ENCODE data around the gene RRP12.
"Not testable (repeated sequence)": the region's sequence is repeated elsewhere in the genome, so short reads cannot be mapped to it uniquely, and the experiment has no call there.

RRP12 gene, protein sequence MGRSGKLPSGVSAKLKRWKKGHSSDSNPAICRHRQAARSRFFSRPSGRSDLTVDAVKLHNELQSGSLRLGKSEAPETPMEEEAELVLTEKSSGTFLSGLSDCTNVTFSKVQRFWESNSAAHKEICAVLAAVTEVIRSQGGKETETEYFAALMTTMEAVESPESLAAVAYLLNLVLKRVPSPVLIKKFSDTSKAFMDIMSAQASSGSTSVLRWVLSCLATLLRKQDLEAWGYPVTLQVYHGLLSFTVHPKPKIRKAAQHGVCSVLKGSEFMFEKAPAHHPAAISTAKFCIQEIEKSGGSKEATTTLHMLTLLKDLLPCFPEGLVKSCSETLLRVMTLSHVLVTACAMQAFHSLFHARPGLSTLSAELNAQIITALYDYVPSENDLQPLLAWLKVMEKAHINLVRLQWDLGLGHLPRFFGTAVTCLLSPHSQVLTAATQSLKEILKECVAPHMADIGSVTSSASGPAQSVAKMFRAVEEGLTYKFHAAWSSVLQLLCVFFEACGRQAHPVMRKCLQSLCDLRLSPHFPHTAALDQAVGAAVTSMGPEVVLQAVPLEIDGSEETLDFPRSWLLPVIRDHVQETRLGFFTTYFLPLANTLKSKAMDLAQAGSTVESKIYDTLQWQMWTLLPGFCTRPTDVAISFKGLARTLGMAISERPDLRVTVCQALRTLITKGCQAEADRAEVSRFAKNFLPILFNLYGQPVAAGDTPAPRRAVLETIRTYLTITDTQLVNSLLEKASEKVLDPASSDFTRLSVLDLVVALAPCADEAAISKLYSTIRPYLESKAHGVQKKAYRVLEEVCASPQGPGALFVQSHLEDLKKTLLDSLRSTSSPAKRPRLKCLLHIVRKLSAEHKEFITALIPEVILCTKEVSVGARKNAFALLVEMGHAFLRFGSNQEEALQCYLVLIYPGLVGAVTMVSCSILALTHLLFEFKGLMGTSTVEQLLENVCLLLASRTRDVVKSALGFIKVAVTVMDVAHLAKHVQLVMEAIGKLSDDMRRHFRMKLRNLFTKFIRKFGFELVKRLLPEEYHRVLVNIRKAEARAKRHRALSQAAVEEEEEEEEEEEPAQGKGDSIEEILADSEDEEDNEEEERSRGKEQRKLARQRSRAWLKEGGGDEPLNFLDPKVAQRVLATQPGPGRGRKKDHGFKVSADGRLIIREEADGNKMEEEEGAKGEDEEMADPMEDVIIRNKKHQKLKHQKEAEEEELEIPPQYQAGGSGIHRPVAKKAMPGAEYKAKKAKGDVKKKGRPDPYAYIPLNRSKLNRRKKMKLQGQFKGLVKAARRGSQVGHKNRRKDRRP (N-terminal part only)

DNA sequence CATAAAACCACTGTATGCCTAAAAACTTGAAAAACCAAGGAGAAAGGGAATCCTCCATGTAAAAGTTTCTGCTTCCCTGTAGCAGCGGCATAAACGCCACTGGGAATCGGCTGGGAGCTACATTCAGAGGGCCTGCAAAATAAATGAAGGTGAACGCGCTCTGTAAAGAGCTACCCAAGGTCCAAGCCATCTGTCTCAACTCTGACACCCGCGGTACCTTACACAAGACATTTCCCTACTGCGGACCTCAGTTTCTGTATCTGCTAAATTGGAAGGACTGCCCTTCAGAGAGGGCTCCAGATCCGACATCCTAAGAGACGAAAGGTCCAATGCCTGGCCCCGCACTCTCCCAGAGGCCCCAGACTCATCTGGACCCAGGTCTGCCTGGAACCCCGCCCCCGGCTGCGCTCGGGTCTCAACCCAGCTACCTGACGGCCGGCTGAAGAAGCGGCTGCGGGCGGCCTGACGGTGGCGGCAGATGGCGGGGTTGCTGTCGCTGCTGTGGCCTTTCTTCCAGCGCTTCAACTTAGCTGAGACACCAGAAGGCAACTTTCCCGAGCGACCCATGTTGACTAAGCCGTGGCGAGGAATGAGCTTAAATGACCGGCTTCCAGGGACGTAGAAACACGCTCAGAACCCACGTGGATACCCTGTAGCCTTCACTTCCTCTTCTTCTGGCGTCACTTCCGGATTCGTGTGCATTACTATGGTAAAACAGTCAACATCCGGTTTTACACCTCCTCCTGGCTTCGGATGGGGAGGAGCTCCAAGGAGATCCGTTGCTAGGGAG, at the start of gene RRP12:
TSS of gene RRP12 (minus strand) at position 676 of the 790 bp plus-strand sequence. CDS start at position 567, 109 bp downstream.
- peak; percentile 99 for DNase-seq

DNA sequence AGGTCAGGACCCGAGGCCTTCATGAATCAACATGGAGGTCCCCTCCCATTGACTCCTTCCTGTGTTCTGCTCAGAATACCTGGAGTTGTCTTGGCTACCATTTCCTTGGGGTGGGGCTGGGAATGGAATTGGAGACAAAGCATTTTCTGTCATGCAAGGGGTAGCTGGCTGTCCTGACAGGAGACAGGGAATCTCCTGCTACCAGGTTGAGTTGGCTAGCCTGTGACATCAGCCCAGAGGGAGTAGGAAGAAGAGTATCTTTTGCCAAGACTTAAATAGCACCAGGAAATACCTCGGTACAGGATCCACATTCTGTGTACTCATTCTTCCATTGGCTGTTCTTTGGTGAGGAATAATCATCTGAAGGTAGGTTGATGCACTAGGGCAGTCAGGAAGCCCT, 49.7 kb upstream of the RRP12 start:
- no peak for DNase-seq

DNA sequence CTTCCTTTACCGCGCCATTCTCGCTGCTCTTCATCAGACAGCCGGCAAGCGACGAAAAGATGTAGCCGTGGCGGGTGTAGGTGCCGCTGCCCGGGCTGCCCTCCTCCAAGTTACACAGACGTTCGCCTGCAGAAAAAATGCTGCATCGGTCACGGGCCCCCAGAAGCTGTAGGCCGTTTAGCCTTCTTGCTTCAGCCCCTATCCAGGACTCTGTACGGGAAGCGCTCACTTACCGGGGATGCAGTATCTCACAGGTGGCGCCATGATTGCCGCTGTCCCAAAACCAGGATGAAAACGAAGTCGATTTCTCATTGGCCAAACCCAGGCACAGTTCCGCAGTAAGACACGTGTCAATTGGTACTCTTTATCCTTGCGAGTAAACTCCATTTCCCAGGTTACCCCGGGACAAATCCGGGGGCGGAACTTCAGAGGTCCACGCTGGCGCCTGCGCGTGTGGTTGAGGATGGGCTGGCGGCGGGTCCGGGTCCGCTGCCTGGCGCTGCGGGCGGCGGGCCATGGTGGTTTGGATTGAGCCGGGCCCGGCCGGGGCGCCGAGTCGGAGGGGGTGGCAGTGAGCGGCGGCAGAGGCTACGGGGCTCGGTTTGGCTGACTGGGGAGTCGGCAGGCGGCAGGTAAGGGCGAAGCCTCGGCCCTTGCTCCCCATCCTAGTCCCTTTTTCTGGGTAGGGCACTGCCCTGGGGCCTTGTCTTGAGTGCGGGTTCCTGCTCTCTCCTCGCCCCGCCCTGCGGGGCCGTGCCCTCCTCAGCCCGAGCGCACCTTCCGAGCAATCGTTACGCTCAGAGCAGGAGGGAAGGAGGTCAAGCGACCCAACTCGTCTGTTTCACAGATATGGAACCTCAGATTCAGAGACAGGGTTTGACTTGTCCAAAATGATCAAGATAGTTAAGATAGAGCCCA, 44.8 kb upstream of the RRP12 start, which contains the start of the genes EXOSC1 and ZDHHC16:
TSS of gene EXOSC1 (minus strand) at position 285 of the 918 bp plus-strand sequence. CDS start at position 264, 21 bp downstream.
TSS of gene ZDHHC16 (plus strand) at position 454 of the 918 bp plus-strand sequence. CDS start 5,501 bp downstream, outside the sequence.
- peak; percentile 96 for DNase-seq

DNA sequence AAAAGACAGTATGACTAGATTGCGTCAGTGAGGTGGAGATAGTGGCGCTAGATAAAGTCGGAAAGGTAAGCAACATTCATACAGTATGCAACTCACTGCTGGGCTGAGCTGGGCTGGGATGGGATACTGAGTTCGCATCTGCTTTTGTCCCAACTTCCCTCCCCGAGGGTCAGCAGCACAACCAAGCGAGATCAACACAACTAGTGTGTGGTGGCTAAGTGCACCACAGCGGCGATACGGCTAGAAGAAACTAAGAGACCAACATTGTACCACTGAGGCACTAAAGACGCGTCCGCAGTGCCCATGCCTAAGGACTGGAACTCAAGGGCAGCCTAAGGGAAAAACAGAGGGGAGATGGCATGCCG, 44.2 kb upstream of the RRP12 start:
- no peak for DNase-seq

DNA sequence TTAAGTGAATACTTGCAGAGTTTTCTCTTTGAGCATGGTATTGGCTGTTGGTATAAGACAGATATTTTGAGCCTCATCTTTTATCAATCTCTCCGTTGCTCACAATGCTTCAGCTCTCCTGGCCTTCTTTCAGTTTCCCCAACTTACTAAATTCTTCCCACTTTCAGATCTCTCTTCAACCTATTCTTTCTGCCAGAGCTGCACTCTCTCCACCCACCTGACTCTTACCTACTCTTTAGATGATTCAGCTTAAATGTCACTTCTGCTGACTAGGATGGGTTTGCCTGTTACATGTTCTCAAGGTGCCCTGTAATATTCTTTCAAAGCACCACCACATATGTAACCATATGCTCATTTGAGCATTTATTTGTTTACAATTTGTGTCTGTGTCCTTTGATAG, 43.1 kb upstream of the RRP12 start:
- DNase-seq = no peak

DNA sequence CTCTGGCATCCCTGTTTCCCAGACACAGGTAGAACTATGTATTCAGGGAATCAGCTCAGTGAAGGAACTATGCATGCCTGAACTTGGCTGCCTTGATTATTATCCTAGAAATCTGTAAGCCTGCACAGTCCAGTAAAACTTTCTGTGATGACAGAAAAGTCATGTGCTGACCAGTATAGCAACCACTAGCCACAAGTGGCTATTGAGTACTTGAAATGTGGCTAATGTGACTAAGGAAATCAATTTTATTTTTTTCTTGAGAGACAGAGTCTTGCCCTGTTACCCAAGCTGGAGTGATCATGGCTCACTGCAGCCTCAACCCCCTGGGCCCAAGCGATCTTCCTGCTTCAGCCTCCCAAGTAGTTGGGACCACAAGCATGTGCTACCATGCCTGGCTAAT, 41.1 kb upstream of the RRP12 start:
- DNase-seq = no peak

DNA sequence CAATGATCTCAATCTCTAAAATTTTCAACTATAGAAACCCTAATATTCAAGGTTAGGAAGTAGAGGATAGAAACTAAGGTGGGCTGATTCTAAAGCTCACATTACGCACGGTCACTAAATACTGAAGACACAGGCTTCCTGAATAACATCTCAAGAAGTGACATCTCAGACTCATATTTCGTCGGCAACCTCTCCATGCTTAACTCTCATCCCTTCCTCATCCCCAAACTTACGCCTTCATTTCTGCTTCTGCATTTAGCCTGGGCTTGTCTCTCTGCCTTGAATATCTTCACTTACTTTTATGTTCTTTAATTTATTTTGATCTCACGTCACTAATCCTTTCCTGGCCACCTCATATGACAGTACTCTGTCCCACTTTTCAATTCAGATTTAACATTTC, 34.1 kb upstream of the RRP12 start:
- no peak for DNase-seq

DNA sequence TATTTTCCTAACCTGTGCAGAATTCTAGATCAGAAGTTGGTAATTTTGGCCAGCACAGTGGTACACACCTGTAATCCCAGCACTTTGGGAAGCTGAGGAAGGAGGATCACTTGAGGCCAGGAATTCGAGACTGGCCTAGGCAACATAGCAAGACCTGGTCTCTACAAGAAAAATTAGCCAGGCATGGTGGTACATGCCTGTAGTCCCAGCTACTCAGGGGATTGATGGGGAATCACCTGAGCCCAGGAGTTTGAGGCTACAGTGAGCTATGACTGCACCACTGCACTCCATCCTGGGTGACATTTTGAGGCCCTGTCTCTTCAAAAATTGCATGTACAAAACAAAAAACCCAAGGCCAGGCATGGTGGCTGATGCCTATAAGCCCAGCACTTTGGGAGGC, 33.4 kb upstream of the RRP12 start:
- no peak for DNase-seq

DNA sequence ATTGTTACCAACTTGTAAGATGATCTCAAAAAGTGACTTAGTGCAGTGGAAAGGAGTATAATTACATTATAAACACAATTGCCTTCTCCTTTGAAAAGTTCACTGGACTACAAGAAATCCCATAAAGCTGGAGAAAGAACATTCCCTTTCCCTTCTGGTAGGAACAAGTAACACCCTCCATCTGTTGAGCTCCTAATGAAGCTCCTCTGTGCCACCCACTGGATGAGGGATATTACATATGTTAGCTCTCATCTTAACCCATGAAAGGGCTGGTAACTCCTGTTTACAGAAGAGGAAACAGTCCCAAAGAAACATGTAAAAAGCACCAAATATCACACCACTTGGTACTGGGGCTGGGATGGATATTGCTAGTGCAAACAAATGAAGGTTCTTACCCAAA, 32.9 kb upstream of the RRP12 start:
- DNase-seq = peak; percentile 62

DNA sequence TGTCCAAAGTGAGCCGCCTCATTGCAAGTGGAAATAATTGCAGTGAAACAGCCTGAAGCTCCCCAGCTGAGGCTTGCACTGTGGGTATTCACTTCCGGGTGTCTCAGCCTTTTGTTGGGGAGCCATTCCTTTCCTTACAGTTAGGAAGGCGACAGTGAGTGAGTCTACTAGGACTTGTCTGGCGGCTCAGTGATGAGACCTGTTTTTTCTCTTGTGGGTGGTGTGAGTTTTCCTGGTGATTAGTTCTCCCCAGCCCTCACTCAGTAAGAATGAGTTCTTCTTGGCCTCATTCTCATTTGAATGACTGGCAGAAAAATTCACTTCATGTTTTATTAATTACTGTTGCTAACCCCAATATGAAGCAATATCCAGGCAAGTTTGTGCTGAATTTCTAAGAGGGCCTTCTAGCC, 27.4 kb upstream of the RRP12 start:
- no peak for DNase-seq

DNA sequence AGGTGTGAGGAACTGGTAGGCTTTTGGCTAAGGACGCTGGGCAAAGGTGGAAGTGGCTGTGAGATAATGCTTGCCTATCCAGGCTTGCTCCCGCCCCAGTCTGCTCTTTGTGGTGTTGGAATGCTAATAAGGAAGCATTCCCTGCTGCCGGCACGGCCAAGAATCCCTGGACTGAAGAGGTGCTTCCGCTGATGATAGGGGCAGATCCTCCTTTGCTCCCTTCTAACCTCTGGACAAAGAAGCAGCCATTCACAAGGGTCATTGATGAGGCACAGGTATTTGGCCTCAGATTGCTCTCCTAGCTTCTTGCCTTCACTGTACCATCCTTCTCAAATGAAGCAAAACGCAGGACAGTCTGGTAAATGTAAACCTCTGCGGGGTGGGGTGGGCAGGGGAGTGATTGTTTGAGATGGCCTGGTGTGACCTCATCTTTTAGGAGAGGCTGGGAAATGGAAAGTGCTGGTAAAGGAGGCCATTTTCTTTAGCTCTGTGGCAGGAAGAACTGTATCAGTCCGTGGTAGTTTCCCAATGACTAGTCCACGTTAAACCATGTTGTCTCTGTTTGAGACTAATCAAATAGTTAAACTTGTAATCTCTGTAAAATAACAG, 26.5 kb upstream of the RRP12 start:
- peak; percentile 39 for DNase-seq

DNA sequence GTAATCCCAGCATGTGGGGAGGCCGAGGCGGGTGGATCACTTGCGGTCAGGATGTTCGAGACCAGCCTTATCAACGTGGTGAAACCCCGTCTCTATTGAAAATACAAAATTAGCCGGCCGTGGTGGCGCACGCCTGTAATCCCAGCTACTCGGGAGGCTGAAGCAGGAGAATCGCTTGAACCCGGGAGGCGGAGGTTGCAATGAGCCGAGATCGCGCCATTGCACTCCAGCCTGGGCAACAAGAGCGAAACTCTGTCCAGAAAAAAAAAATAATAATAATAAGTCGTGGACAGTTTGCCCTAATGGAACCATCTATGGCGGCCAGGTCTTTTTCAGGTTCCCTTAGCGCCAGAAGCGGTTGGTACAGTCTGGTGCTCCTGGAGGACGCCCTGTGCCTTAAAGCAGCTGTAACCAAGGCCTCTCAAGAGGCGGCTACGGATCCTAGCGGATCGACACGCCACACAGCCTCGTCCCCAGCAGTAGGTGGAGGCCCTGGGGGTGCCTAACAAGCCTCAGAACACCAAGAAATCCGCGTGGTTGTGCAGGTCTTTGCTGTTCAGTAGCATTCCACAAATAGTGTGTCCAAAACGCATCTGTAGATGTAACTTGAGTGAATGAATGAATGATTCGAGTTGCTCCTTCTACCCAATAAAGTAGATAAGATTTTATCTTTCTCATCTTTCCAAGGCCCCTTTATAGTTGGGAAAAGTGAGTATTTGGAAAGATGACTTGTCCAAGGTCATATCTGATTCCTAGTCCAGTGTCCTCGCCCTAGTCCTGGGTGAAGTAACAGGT, 25.8 kb upstream of the RRP12 start:
- DNase-seq = peak; percentile 23

DNA sequence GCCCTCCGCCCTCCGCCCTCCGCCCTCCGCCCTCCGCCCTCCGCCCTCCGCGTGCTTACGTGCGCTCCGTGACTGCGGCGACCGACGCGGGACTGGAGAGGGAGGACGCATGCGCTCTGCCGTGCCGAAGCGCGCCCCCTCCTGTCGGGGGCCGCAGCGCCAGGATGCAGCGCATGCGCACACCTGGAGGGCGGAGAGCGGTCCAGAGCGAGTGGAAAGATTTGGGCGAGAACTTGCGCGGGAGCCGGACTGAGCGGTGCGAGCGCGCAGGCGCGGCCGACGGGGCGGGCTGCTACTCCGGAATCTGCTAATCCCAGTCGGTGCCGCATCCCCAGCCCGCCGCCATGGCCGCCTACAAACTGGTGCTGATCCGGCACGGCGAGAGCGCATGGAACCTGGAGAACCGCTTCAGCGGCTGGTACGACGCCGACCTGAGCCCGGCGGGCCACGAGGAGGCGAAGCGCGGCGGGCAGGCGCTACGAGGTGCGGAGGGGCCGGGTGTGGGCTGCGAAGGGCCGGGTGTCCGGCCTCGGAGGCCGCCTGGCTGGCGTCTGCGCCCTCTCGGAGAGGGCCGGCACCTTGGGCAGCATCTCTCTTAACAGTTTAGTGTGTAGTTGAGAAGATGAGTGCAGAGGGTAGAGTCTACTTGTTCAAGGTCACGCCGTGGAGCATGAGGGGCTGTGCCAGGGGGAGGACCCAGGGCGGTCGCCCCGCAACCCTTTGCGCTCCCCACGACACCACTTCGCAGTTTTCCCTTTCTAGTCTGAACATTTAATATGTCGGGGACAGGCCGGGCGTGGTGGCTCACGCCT, 25.0 kb upstream of the RRP12 start, which contains the start of gene PGAM1:
TSS of gene PGAM1 (plus strand) at position 228 of the 812 bp plus-strand sequence. CDS start at position 345, 117 bp downstream.
- peak; percentile 95 for DNase-seq

DNA sequence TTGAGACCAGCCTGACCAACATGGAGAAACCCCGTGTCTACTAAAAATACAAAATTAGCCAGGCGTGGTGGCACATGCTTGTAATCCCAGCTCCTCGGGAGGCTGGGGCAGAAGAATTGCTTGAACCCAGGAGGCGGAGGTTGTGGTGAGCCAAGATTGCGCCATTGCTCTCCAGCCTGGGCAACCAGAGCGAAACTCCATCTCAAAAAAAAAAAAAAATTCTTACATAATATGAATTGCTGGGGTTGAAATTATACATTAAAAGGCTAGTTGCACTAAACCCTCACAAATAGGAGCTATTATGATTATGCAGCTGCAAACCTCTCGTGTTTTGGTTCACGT, 22.6 kb upstream of the RRP12 start:
- not testable (repeated sequence) for DNase-seq

DNA sequence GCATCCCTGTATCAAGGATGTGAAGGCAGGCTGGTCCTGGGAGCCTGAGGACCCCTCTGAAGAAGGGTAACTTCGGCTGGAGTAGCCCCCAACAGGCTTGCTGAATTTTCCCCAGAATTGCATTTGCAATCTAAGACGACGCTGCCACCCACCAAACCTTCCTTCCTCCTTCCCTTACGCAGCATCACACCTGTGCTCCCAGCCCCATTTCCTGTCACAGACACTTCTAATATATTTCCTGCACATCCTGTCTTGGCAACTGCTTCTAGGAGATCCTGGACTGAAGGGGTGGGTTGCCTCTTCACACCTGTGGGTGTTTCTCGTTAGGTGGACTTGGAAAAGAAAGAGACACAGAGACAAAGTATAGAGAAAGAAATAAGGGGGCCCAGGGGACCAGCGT, 15.4 kb upstream of the RRP12 start:
- no peak for DNase-seq

DNA sequence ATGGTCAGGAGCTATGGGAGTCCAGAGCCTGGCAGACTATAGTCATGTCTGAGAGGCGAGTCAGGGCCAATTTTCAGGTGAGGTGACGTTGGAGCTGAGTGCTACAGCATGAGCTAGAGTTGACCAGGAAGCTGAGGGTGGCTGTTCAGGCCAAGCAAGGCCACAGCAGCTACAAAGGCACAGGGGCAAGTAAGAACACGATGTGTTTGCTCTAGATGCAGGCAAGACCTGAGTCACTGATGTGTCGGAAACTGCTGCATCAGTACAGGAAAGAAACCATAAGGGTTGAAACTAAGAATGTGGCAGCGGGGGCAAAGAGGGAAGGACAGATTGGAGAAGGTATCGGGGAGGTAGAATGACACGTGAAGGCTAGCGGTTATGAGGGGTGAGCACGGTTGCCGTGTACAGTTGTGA, 11.8 kb upstream of the RRP12 start:
- no peak for DNase-seq

DNA sequence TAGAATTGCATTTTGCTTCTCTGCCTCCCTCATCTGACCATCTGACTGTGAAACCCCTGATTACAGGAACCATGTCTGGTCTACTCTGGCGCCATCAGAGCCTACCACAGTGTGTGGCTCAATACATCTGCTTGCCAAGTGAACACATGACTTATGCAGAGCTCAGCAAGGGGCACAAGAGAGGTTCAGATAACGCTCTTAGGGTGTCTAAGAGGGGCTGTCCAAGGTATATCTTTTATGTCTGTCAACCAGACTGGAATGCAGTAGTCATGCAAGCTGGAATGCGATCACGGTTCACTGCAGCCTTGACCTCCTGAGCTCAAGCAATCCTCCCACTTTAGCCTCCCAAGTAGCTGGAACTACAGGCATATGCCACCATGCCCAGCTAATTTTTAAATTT, 10.3 kb upstream of the RRP12 start:
- DNase-seq = no peak

DNA sequence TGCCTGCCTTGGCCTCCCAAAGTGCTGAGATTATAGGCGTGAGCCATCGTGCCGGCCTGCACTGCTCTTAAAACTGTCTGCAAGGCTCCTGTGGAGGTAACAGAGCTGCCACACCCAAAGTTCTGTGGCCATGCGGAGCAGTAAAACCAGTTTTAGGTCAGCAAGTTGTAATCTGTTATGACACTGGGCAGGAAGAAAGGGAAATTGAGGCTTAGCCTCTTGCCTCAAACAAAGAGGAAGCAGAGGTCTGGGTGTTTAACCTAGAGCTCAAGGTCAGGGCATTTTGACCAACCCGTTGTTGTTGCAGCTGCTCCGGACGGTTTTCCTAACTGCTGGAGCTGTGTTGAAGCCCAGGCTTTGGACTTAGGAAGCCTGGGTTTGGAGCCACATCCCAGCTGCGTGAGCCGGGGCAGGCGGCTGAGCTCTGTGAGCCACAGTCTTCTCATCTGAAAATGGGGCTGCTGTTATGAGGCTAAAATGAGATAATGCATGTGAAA, 7.4 kb upstream of the RRP12 start:
- no peak for DNase-seq

DNA sequence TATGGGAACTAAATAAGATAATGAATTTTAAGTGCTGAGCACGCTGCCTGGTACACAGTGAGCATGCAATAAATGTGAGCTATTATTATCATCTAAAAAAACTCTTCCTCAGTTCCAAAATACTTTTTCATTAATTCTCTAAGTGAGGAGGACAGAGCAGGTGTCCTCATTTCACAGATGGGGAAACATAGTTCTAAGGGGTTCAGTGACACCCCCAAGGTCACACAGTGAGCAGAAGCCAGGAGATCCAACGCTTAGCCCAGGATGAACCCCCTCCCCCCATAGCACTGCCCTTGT, 6.8 kb upstream of the RRP12 start:
- no peak for DNase-seq

Data from NCI-H82 (cell line).